ENCODE results near the gene SLC12A6.

GRCh38 chr15:34362047-34362773 is 24.6 kb upstream of the SLC12A6 start:
- TF ChIP-seq CTCF (IDR thresholded peaks at IDR 0.05), result no peak
- no peak for TF ChIP-seq ZFX (IDR thresholded peaks at IDR 0.05; ENCODE audit: borderline replicate concordance)
